Omental fat pad (tissue), 4 donors: ENCODE data around the gene TRPV2. TPM values are rescaled to one million over a fixed set of nuclear protein-coding genes. Genes with fewer than 3 reads are reported as not detected.

Source experiments
- ATAC-seq: fragments of 150-250 bp; one replicate; pipeline ENCODE4 v1.9.1; 2016; ENCODE audit warnings: mild to moderate bottlenecking, moderate library complexity; ENCODE audit not compliant: low FRiP score
- DNase-seq: peaks from one replicate; pipeline ENCODE4 v3.0.0-alpha.2; 2019; ENCODE audit warnings: low spot score
- total RNA-seq, 4 donors: library from RNA; depleted of rRNA; stranded (reverse); fragments of >200 nt; gene quantifications; one replicate each; pipeline ENCODE4 v1.1.0, GENCODE V29; 2016
- TF ChIP-seq, protein P1 (sequence below), 3 donors: fragments of 450-650 bp; IDR thresholded peaks; one replicate each; pipeline ENCODE4 v1.5.1; 2016 to 2017; ENCODE audit warnings: antibody characterized with exemption in 3 of 3, mild to moderate bottlenecking in 3 of 3, moderate library complexity in 2 of 3

Gene TRPV2
- total RNA-seq, 4 donors from 2014 or later: 12.1 to 47.6 (median 28.9) TPM

DNA sequence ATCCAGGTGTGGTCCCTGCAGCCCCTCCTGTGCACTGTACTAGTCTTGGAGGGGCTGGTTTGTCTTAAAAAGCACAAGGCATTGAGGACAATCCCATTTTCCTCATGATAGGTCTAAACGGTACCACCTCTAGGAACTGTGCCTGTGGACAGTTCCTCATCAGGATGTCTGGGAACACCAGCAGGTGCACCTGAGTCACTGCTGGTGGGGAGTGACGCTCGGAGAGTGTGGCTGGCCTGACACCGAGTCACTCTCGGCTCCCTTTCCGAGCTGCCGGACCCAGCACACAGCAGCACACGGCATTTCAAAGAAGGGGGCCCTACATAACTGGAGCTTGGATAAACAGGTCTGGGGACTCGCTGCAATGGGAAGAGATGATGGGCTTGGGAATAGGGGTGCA, 51.0 kb downstream of the TRPV2 start:
- no peak for DNase-seq
- ATAC-seq: no peak
- TF ChIP-seq, protein P1, sequence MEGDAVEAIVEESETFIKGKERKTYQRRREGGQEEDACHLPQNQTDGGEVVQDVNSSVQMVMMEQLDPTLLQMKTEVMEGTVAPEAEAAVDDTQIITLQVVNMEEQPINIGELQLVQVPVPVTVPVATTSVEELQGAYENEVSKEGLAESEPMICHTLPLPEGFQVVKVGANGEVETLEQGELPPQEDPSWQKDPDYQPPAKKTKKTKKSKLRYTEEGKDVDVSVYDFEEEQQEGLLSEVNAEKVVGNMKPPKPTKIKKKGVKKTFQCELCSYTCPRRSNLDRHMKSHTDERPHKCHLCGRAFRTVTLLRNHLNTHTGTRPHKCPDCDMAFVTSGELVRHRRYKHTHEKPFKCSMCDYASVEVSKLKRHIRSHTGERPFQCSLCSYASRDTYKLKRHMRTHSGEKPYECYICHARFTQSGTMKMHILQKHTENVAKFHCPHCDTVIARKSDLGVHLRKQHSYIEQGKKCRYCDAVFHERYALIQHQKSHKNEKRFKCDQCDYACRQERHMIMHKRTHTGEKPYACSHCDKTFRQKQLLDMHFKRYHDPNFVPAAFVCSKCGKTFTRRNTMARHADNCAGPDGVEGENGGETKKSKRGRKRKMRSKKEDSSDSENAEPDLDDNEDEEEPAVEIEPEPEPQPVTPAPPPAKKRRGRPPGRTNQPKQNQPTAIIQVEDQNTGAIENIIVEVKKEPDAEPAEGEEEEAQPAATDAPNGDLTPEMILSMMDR (IDR thresholded peaks at IDR 0.05): no peak

DNA sequence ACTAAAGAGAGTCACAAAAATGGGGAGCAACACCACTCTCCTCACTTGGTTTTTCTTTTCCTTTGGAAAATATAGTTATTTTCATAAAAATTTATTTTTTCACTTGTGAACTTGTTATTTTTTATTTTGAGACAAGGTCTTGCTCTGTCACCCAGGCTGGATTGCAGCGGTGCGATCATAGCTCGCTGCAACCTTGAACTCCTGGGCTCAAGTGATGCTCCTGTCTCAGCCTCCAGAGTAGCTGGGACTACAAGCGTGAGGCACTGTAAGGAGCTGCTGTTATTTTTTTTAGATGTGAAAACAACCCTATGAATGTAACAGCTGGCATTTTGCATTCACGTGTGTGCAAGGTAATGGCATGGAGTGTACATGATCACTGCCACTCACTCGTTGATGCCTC, 51.7 kb downstream of the TRPV2 start:
- ATAC-seq (no peak), DNase-seq (no peak)
- TF ChIP-seq, protein P1 (IDR thresholded peaks at IDR 0.05): no peak

DNA sequence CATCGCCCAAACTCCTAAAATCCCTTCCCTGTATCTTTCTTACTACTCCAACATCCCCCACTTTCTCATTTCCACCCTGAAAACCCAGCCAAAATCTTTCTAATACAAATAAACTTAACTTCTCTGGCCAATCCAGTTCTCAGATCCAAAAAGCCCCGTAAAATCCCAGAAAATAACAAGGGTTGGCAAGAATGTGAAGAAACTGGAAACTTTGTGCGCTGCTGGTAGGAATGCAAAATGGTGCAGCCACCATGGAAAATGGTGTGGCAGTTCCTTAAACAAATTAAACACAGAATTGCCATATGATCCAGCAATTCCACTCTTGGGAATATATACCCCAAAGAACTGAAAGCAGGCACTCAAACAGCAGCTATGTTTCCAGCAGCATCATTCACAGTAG, 52.5 kb downstream of the TRPV2 start:
- no peak for ATAC-seq

DNA sequence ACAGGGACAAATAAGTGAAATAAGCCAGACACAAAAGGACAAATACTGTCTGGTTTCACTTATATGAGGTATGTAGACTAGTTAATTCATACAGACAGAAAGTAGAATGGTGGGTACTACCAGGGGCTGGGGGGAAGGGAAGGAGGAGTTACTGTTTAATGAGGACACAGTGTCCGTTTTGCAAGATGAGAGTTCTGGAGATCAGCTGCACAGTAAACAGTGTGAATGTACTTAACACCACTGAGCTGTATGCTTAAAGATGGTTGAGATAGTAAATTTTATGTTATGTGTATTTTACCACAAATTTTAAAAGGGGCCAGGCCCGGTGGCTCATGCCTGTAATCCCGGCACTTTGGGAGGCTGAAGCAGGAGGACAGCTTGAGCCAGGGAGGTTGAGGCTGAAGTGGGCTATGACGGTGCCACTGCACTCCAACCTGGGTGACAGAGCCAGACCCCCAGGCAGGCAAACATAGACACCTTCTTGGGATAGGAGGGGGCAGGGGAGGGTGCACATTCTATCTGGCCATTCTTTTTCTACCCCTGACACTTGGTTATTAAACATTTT, 53.1 kb downstream of the TRPV2 start:
- TF ChIP-seq, protein P1 (IDR thresholded peaks at IDR 0.05): no peak
- DNase-seq: no peak
- no peak for ATAC-seq

More for the DNA sequence above, 52.5 kb downstream of the TRPV2 start:
- no peak for DNase-seq
- TF ChIP-seq, protein P1 (IDR thresholded peaks at IDR 0.05): no peak

DNA sequence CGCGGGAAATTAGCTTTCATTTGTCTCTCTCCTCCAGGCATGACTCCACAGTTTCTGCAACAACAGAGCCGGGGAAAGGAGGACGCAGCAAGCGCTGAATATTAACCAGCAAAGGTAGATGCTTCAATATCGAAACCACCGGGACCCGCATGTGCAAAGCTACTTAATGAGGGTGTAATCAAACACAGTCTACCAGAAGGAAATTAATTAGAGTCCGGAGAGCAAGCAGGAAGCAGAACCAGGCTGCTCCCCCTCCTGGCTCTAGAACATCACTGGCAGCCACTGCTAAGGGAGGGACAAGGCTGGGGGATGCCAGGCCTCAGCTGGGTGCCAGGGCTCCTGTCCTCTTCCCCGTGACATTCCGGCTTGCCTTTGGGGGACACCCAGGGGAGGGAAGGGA, 54.9 kb downstream of the TRPV2 start:
- TF ChIP-seq, protein P1 (IDR thresholded peaks at IDR 0.05): no peak
- no peak for DNase-seq
- no peak for ATAC-seq

DNA sequence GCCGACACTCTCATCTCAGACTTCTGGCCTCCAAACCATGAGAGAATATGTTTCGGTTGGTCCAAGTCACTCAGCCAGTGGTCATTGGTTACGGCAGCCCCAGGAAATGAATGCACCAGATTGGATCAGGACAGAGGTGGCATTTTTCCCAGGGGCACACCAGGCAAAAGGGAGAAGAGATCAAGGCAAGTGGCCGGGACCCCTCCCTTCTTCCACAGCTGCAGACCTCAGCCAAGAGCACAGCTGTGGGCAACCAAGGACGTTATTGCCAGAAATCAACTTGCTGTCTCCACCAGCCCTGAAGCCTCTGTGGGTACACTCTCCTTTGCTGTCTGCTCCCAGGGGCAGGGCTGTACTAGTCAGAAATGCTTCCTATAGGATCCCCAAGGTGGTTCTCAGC, 55.9 kb downstream of the TRPV2 start:
- TF ChIP-seq, protein P1 (IDR thresholded peaks at IDR 0.05): no peak
- no peak for DNase-seq
- no peak for ATAC-seq

DNA sequence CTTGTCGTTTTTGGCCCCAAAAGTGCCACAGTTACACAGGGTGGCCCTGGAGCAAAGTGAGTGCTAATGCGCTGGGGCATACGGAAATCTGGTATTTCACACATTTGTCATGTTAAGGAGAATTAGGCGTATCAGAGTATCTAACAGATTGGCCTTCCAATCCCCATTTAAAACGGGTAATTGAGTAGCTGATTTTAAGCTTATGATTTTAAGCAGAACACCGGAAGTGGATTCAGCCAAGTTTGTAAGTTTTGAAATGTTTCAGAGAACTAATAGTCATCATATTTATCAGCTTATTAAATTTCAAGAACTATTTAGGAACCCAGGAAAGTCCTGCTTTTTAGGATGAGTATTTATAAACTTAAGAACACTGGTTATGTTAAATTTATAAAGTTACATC, 57.2 kb downstream of the TRPV2 start:
- DNase-seq (no peak), ATAC-seq (no peak)
- TF ChIP-seq, protein P1 (IDR thresholded peaks at IDR 0.05): no peak
